GM18868 (cell line): ENCODE measurements around the gene NKX2-4.
"Not testable (repeated sequence)": the region's sequence is repeated elsewhere in the genome, so short reads cannot be mapped to it uniquely, and the experiment has no call there.

Experiments
- ATAC-seq: cut with Tn5 transposase; IDR thresholded peaks from one replicate; pipeline ENCODE4 v1.9.1; 2021; ENCODE audit warnings: mild to moderate bottlenecking, moderate library complexity; ENCODE audit not compliant: unreplicated experiment

Gene NKX2-4

DNA sequence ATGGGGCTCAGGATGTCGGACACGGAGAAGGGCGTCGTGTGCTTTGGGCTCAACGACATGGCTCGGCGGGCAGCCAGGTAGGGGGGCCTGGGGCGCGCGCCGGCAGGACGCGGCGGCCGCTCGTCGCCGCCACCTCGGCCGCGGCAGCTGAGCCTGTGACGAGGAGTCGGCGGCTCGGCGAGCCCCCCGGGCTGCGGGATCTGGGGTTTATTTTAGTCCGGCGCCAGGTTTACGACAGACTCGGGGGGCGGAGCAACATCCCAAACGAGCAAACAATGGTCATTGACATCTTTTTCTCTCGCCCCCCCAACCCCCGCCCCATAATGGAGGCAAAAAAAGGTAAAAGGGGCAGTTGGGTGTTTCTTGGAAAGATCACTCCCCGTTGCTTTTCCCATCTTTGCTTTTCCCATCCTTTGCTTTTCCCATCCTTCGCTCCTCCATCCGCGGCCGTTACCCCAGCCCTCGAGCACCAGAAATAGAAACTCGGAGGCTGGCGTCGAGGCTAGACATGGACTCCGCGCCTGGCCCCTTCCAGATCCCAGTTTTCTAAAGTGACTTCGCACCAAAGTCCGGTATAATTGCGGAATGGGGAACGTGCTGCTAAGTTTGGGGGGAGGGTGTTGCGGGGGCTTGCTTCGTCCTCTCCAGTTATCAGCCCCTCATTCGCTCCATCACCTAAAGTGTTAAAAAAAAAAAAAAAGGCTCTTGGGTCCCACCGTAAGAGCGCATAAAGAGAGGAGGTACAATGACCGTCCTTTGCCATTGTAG, at the start of gene NKX2-4:
Gene NKX2-4 (minus strand): TSS at position 186 of the 768 bp plus-strand sequence. CDS start 127 bp downstream, at position 59.
- no peak for ATAC-seq

GRCh38 chr20:21437816-21438215, 40.5 kb upstream of the NKX2-4 start:
- ATAC-seq: no peak

GRCh38 chr20:21437248-21437647, 39.9 kb upstream of the NKX2-4 start:
- ATAC-seq: no peak

DNA sequence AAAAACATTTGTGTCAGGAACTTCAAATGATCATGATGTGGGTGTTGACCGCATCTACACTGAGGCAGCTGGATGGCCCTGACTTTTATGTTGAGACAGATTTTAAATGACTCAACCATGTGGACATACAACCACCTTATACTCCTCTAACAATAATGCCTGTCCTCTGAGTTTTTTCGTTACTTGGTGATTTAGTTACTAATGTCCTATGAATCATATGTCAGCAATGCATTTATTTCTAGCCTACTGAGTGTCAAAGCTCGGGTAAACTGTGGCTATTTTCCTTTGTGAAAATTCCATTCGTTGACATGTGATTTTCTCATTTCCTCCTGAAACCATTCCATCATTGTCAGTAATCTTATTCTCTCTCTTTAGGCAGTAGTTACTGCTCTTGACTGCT, 38.9 kb upstream of the NKX2-4 start:
- no peak for ATAC-seq

DNA sequence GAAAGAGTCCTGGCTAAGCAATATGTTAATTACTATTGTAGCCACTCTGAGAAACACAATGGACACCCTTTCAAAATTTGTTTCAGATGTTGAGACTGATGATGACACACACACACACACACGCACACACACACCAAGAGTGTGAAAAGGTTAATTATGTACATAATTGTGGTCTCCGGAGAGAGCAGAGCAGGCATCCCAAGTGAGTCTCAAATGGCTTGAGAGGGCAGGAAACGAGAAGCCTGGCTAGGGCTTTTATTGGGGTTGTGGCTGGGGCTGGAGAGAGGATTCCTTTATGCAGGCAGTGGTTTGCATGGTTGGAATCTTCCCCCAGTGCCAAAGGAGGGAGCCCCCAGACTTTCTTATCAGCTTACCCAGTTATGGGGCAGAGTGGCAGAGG, 38.2 kb upstream of the NKX2-4 start:
- no peak for ATAC-seq

GRCh38 chr20:21433329-21433890, 36.1 kb upstream of the NKX2-4 start:
- ATAC-seq: no peak

GRCh38 chr20:21432911-21433310, 35.6 kb upstream of the NKX2-4 start:
- ATAC-seq: no peak

DNA sequence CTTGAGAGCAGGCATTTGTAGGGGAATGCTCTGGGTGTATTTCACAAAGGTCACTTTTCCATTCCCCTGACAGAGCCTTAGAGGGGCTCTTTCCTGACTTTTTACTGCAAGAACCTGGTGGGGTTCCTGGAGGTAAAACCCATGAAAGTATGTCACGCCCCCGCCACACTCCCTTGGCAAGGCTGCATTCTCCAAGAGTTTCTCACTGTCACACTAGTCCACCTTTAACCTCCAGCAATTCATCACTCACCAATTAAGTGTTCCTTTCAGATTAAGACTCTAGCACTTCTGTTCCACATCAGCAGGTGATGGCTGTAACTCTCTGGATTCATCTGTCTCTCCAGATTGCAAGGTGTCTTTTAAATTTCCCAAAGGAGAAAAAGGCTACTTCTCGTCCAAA, 32.7 kb upstream of the NKX2-4 start:
- no peak for ATAC-seq

GRCh38 chr20:21424846-21425245, 27.5 kb upstream of the NKX2-4 start:
- no peak for ATAC-seq

DNA sequence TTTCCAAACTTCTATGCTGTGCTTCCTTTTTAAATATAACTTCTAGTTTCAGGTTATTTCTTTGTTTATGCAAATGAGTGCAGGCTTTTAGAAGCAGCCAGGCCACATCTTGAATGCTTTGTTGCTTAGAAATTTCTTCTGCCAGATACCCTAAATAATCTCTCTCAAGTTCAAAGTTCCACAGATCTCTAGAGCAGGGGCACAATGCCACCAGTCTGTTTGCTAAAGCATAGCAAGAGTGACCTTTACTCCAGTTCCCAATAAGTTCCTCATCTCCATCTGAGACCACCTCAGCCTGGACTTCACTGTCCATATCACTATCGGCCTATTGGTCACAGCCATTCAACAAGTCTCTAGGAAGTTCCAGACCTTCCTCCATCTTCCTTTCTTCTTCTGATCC, 26.4 kb upstream of the NKX2-4 start:
- ATAC-seq: not testable (repeated sequence)

DNA sequence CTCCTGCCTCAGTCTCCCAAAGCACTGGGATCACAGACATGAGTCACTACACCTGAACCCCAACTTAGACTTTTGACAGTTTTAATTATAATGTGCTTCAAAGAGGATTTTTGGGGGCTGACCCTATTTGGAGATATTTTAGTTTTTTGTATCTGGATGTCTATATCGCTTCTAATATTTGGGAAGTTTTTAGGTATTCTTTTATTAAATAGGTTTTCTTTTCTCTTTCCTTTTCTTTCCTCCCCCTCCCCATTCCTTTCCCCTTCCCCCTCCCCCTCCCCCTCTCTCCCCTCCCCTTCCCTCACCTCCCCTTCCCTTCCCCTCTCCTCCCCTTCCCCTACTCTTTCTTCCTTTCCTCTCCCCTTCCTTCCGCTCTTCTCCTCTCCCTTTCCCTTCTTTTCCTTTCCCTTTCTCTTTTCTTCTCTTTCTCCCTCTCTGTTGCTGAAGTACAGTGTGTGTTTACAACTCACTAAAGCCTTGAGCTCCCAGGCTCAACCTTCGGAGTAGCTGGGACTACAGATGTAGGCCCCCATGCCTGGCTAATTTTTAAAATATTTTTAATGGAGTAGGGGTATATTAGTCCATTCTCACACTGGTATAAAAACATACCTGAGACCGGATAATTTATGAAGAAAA, 24.4 kb upstream of the NKX2-4 start:
- ATAC-seq: no peak

DNA sequence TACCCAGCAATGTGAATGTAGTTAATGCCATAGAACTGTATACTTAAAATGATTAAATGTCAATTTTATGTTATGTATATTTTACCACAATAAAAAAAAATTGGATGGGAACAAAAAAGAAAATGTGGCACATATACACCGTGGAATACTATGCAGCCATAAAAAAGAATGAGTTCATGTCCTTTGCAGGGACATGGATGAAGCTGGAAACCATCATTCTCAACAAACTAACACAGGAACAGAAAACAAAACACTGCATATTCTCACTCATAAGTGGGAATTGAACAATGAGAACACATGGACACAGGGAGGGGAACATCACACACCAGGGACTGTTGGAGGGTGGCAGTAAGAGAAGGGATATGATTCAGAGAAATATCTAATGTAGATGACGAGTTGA, 21.8 kb upstream of the NKX2-4 start:
- ATAC-seq: not testable (repeated sequence)

- ATAC-seq: not testable (repeated sequence)
Observed at GRCh38 chr20:21413996-21414395, 16.7 kb upstream of the NKX2-4 start.

DNA sequence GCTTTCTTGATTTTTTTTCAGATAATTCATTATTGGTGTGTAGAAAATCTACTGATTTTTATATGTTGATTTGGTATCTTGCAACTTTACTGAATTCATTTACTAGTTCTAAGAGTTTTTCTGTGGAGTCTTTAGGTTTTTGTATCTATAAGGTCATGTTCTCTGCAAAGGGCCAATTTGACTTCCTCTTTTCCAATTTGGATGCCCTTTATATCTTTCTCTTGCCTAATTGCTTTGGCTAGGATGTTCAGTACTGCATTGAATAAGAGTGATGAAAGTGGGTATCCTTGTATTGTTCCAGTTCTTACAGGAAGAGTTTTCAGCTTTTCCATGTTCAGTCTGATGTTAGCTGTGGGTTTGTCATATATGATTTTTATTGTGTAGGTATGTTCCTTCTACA, 14.4 kb upstream of the NKX2-4 start:
- no peak for ATAC-seq

GRCh38 chr20:21399005-21399475, 1.7 kb upstream of the NKX2-4 start:
- ATAC-seq: no peak

GRCh38 chr20:21398109-21399004, 1.0 kb upstream of the NKX2-4 start:
- ATAC-seq: no peak

DNA sequence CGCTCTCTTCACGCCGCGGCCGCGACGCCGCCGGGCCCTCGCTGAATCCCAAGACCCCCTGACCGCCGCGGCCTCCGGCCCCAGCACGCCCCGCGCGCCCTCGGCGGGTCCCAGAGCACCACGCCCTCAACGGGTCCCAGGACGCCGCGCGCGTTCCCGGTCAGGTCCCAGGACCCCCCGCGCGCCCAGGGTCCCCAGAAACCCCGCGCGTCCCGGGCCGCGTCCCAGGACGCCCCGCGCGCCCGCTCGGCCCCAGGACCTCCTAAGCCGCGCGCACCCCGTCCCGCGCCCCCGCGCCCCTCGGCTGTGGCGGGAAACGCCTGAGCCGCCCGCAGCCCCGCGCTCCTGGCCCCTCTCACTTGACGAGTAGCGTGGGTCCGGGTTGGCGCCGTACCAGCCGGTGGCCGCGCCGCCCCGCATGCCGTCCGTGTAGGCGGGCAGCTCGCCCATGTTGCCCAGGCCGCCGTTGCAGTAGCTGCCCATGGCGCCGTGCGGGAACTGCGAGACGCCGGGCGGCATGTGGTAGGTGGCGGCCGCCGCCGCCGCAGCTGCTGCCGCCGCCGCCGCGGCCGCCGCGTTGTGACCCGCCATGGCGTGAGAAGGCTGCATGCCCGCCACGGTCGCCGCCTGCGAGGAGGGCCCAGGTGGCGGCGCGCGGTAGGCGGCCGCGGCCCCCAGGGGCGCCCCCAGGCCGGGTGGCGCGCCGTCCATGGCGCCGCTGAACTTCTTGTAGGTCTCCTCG, 556 bp downstream of the NKX2-4 start:
- ATAC-seq: no peak

- ATAC-seq: peak; percentile 66
Observed at GRCh38 chr20:21395666-21396598, 1.4 kb downstream of the NKX2-4 start.

DNA sequence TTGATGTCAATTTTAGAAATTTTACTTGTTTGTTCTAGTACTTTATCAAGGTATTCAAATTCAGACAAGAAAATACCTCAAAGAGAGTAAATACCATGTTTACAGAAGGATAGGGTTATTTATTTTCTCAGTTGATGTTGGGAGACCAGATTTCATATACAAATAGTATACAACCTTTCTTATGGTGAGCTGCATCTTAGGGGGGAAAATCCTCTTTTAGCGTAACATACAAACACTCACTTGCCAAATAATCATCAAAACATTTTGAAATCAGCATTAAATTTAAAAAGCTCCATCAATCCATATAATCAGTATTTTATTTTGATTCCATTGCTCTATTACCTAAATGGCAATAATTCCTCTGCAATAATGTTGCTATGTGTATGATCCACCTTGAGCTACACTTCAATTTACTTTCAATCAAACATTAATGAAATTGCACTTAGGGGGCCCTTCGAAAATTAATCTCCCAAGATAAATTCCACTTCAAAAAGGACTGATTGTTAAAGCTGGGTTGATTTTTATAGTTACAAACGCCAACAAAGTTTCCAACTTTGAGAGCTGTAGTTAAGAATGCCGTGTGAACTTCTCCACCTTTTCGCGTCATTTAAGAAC, 2.2 kb downstream of the NKX2-4 start:
- ATAC-seq: no peak
